GM04504 (cell line): ENCODE measurements around the gene A3GALT2.
"Not testable (repeated sequence)": the region's sequence is repeated elsewhere in the genome, so short reads cannot be mapped to it uniquely, and the experiment has no call there.

ENCODE experiments used
- DNase-seq: peaks from one replicate; pipeline ENCODE4 v3.0.0-alpha.2; 2012; ENCODE audit warnings: low read depth

Gene A3GALT2

GRCh38 chr1:33314416-33314815 lies 6.5 kb downstream of the A3GALT2 start:
- DNase-seq: no peak

DNA sequence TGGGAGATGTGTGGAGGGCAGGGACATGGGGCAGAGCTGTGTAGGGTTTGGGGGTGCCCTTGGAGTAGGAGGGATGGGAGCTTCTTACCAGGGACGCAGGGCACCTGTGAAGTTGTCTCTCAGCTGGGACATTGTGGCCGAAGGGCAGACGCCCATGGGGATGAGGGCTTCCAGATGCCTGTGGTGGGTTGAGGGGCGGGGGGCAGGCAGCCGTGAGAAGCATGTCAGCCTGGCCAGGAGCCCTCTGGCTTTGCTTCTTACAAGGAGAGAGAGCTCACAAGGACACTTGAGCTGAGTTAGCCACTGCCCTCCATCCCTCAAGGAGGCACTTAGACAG lies 8.5 kb downstream of the A3GALT2 start:
- DNase-seq: no peak

DNA sequence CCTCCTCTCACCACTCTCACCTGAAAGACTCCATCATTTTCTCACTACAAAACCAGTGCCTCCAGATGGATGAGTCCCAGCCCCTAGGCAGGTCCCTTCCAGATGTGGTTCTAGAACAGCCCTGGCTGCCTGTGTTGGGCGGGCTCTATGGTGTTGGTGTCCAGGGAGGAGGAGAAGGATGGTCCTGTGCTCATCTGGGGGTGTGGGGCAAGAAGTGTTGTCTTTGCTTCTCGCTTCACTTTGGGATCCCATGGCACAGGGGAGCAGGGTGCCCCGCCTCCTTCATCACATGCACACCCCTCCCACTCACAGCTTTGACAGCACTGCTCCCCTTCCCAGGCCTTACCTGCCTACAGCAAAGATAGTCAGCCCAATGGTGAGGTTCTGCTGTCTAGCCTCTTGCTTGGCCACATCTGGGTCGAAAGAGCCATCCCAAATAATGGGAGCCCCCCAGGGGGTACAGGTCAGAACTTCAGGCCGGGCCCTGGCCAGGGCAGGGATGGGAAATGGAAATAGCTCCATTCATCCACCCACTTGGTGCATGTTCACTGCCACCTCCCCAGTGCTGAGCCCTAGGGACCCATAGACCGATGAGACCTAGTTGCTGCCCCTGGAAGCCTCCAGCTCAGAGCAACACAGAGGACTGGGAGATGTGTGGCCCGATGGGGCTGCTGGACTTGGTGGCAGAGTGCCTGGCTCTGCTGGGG lies 9.0 kb downstream of the A3GALT2 start:
- no peak for DNase-seq

GRCh38 chr1:33310702-33311101 lies 10.2 kb downstream of the A3GALT2 start:
- DNase-seq: no peak

GRCh38 chr1:33309351-33309750 lies 11.5 kb downstream of the A3GALT2 start:
- not testable (repeated sequence) for DNase-seq

- no peak for DNase-seq
Measured at GRCh38 chr1:33307494-33307864, 13.4 kb downstream of the A3GALT2 start.

GRCh38 chr1:33306653-33307493 lies 14.0 kb downstream of the A3GALT2 start:
- no peak for DNase-seq

DNA sequence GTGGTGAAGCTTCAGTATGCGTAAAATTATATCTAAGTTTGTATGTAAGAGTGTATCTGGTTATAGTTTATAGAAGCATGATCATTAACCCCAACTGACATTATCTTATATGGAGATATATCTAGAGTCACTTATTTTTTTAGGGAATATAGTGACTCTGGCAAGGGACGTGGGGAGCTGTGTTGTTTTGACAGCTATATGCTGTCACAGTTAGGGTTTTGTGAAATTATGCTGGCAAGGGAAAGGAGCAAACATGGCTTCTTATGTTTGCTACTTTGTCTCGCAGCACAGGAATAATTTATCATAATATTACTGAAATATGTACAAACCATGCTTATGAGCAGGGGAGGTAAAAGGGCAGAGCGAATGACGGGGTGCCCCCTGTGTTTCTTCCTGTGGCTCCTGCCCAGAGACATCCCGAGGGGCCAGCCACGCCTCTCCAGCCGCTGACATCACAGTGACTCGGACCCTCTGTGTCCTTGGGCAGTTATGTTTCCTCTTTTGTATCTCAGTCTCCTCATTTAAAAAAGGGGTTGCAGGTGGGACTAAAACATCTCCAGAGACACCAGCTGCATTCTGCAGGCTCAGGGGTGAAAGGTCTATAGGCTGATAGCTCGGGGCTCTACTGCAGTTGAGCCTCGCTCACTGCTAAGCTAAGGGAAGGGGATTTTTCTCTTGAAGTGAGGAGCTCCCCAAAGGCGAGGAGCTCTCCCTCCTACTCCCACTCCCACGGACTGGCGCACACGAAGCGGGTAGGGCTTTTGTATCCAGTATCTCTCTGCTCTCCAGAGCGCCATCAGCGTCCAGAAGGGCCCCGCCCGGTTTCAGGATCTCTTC lies 14.9 kb downstream of the A3GALT2 start:
- no peak for DNase-seq

DNA sequence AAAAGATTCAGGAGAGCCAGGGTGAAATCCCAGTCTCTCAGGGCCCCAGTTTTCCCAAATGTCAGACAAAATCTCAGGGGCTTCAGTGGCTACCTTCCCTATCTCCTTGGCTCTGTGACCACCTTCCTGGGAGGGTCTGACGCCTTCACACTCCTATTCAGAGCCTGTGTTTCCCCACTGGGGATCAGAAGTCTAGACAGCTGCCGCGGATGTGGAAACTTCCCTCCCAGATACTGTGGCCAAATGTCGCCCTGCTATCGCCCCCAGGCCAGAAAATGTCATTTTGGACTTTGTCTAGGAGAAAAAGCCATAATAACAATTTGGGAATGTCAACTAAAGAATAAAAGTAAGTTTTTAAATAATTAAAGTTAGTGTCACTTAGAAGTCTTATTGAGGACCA lies 15.9 kb downstream of the A3GALT2 start:
- no peak for DNase-seq

GRCh38 chr1:33302325-33302724 lies 18.6 kb downstream of the A3GALT2 start:
- DNase-seq: no peak

- DNase-seq: peak; percentile 11
Measured at GRCh38 chr1:33301273-33301984, 19.5 kb downstream of the A3GALT2 start.

DNA sequence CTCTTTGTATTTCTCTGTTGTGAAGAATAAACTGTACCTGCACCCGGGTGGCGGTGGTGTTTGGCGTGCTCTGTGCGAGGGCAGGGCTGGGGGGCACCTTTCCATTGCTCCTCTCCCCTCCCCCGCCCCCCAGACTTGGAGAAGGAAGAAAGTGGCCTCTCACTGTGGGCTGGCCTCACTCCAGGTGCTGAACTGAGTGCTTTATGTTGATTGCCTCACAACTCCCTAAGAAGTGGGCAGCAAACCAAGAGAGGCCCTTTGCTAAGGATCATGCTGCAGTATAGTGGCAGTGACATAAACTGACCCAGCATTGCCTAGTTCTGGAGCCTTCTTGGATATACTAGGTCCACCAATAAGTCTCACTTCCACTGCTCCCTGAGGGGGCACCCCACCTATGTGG lies 20.2 kb downstream of the A3GALT2 start:
- peak; percentile 73 for DNase-seq

DNA sequence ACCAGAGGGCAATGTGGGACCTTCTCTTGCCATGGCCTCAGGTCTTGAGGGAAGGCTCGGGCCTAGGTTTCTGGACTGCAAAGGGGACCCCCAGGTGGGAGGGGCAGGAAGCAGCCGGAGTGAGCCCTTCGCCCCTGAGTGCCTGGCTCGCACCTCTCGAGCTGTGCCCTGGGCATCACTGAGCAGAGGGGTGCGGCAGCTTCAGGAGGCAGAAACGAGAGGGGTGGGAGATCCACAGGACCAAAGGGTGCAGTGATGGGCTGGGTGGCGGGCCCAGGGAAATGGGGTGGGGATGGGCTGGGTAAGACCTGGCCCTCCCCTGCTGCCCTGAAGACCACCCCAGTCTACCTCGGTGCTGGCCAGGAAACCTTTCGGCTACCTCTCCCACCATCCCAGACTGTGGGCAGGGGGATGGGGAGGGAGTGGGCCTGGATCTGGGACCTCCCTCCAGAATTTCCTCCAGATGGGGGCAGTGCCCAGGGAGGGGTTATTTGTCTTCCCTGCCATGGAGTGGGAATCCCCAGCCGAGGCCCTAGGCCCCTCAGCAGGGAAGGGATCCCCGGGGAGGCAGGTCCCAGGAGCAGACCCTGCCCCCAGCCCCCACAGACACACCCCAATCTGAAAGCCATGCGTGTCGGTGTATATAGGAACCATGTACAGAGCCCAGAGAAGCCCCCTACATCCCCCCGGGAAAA lies 21.3 kb downstream of the A3GALT2 start:
- DNase-seq: no peak

- DNase-seq: peak; percentile 19
Measured at GRCh38 chr1:33298623-33299277, 22.1 kb downstream of the A3GALT2 start.

DNA sequence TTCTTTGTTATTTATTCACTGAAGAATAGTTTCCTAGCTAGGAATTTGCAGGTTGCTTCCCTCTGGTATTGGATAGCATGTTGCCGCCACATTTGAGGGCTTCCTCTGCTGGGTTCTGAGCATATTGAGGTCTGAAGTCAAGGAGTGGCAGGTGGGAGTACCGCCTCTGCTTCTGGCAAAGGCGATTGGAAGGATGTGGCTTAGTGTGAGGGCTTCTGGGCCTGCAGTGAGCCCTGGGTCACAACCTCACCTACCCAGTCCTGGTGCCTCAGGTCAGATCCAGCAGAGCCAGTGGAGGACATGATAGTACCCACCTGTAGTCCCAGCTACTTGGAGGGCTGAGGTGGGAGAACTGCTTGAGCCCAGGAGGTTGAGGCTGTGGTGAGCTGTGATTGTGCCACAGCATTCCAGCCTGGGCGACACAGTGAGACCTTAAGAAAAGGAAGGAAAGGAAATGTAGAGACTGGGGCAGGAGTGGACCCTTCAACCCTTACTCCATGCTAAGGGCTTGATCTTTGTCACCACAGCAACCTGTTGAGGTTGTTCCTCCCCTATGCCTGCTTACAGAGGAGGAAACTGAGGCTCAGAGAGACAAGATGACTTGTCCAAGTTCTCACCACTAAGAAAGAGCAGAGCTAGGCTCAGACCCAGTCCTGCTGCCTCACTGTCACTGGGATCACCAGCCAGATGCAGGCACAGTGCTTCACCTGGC lies 22.8 kb downstream of the A3GALT2 start:
- no peak for DNase-seq

DNA sequence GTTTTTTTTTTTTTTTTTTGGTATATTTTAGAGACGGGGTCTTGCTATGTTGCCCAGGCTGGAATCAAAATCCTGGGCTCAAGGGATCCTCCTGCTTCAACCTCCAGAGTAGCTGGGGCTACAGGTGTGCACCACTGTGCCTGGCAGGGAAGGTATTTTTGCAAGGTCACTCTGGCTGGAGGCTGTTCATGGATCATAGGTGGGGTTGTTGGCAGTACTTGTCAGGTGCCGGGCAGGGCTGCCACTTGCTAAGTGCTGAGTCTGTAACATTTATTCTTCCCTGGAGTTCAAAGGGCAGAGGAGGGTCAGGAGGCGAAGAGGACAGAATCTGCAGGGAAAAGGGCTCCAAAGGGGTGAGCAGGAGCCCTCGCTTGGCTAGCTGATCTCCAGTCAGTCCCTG lies 24.1 kb downstream of the A3GALT2 start:
- DNase-seq: no peak

- DNase-seq: no peak
Measured at GRCh38 chr1:33296082-33296458, 24.8 kb downstream of the A3GALT2 start.

DNA sequence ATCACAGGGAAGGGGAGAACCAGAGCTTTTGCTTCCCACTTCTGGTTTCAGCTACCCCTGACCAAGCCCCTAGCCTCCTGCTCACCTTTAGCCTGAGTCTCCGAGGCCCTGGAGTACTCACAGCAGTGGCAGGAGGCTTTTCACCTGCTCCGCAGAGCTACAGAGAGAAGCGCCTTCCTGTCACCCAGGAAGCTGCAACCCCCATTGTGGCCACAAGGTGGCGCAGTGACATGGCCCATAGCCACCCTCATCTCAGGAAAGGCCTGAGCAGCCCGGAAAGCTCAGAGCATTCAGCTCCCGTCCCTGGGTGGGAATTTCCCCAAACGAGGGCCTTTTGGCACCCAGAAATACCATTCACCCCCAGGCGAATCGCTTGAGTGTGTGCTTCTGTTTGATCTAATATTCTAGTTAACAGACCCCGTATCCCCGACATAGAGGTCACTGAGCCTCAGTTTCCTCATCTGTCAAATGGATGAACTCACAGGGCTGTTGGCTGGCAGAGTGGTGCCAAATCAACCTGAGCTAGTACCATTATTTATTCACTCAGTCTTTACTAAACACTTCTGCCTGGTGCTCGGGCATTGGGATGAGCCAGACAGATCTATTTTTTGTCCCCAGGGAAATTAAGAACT lies 25.3 kb downstream of the A3GALT2 start:
- peak; percentile 58 for DNase-seq

DNA sequence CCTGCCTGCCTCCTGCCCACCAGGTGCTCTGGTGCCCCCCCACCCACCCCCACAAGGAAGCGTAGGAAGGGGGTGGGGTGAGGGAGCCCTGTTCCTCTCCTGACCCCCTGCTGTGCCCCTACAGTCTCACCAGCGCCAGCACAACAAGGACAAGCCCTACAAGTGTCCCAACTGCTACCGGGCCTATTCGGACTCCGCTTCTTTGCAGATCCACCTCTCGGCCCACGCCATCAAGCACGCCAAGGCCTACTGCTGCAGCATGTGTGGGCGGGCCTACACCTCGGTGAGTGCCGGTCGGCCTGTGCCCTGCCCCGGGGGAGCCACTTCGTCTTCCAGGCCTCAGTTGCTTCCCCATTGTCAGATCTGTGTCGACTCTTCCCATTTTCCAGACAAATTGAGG lies 25.9 kb downstream of the A3GALT2 start:
- no peak for DNase-seq
